Glutamatergic neuron (in vitro differentiated cells): ENCODE measurements around the gene SNAP47. TPM values are rescaled to one million over a fixed set of nuclear protein-coding genes. Genes with fewer than 3 reads are reported as not detected.

Source experiments
- DNase-seq: peaks from one replicate; pipeline ENCODE4 v3.0.0; 2022
- H3K27ac Mint-ChIP-seq: one replicate; pipeline ENCODE4 v1.8.0; 2020; ENCODE audit warnings: mild to moderate bottlenecking, mixed read lengths, inconsistent platforms; ENCODE audit not compliant: unreplicated experiment
- H3K27me3 Mint-ChIP-seq: one replicate; pipeline ENCODE4 v1.8.0; 2020; ENCODE audit warnings: mild to moderate bottlenecking, moderate library complexity, mixed read lengths, inconsistent platforms; ENCODE audit not compliant: unreplicated experiment
- H3K36me3 Mint-ChIP-seq: one replicate; pipeline ENCODE4 v1.8.0; 2020; ENCODE audit warnings: mild to moderate bottlenecking, mixed read lengths, inconsistent platforms; ENCODE audit not compliant: unreplicated experiment
- H3K4me1 Mint-ChIP-seq: one replicate; pipeline ENCODE4 v1.8.0; 2020; ENCODE audit warnings: mild to moderate bottlenecking, low read depth, mixed read lengths, inconsistent platforms; ENCODE audit not compliant: unreplicated experiment
- H3K4me3 Mint-ChIP-seq: one replicate; pipeline ENCODE4 v1.8.0; 2020; ENCODE audit warnings: mild to moderate bottlenecking, mixed read lengths, inconsistent platforms; ENCODE audit not compliant: unreplicated experiment
- H3K9me3 Mint-ChIP-seq: one replicate; pipeline ENCODE4 v1.8.0; 2020; ENCODE audit warnings: mild to moderate bottlenecking, moderate library complexity, mixed read lengths, inconsistent platforms; ENCODE audit not compliant: unreplicated experiment
- total RNA-seq: library from RNA; stranded (reverse); fragmentation: NEBNext Ultra II Directional; extraction: Animal tissue kit (Norgen Biotek cat#: 25700); gene quantifications from one replicate; pipeline ENCODE4 v1.2.1, GENCODE V29; 2021; ENCODE audit not compliant: unreplicated experiment
- TF ChIP-seq, protein P1 (sequence below): fragments of 200-600 bp; sonication (generic); IDR thresholded peaks from one replicate; pipeline ENCODE4 v1.5.0; 2021; ENCODE audit not compliant: partially characterized antibody, unreplicated experiment

SNAP47 gene
- total RNA-seq, 1 donor from 2014 or later, result 34.0 TPM

DNA sequence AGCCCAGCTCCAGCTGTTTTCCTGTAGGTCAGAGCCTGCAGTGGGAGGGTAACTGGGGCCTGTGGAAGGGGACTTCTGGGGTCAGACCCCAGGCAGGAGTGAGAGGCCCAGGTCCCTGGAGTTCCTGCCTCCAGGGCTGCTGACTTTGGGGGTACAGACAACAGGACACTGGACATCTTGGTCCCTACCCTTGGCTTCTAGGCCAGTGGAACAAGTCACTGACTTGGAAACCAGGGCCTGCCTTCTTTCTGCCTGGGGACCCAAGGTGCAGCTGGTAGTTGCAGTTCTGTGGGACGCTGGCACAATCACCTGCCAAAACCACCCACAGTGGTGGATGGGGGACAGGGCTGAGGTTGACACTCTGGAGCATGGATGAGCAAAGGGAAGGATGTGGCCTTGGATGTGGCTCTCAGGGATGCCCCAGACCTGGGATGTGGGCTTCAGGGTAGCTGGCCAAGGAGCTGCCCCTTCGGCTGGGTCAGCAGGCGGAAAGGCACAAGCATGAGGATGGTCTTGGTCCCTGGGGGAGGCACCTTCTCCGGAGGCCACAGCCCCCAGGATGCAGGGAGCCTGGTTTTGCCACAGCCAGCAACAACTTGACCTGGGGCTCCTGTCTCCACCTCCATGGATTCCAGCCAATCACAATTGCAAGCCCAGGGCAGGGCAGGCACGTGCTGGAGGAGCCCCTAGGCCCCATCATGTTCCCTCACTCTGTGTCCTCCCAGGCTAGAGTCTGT is 5.9 kb upstream of the SNAP47 start:
- DNase-seq, result no peak
- peak overlapping the region; percentile 72 for H3K27ac Mint-ChIP-seq
- peaks cover 2% of the 10 kb centered on the region for H3K36me3 Mint-ChIP-seq
- TF ChIP-seq, protein P1, sequence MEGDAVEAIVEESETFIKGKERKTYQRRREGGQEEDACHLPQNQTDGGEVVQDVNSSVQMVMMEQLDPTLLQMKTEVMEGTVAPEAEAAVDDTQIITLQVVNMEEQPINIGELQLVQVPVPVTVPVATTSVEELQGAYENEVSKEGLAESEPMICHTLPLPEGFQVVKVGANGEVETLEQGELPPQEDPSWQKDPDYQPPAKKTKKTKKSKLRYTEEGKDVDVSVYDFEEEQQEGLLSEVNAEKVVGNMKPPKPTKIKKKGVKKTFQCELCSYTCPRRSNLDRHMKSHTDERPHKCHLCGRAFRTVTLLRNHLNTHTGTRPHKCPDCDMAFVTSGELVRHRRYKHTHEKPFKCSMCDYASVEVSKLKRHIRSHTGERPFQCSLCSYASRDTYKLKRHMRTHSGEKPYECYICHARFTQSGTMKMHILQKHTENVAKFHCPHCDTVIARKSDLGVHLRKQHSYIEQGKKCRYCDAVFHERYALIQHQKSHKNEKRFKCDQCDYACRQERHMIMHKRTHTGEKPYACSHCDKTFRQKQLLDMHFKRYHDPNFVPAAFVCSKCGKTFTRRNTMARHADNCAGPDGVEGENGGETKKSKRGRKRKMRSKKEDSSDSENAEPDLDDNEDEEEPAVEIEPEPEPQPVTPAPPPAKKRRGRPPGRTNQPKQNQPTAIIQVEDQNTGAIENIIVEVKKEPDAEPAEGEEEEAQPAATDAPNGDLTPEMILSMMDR, result no peak
- H3K4me1 Mint-ChIP-seq, result peaks cover 9% of the 10 kb centered on the region
- peaks cover 10% of the 10 kb centered on the region for H3K27me3 Mint-ChIP-seq
- peak overlapping the region; percentile 74 for H3K4me3 Mint-ChIP-seq
- peaks cover 4% of the 10 kb centered on the region for H3K9me3 Mint-ChIP-seq

DNA sequence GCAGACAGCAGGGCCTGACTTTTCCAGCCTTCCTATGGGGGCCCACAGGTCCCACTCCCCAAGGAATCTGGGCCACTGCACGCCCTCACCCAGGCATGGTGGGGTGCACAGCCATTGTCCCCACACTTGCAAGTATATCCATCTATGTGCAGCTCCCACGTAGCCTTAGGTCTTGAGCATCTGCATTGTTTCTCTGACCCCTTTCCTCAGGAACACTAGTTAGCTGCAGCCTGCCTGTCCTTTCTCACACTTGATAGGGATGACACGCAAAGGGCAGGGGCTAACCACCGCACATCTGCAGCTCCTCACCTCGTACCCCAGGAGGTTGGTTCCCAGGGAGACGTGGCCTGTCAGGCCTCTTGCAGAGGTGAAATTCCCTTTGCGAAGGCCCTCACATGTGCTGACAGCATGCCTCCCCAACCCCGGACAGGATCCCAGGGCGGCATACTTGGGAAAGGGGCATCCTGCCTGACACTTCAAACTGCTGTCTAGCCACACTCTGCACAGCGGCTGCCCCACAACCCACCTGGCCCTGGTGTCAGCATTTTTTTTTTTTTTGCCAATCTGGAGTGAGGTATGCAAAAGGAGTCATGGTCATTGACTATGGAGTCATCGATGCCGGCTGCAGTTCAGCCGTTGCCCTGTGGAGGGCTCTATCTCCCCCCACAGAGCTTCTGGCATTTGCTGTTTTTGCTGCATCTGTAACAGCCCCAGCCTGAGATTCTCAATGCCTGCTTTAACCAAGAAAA is 5.2 kb upstream of the SNAP47 start:
- Mint-ChIP-seq H3K9me3 (peaks cover 8% of the 10 kb centered on the region), H3K36me3 (peaks cover 6% of the 10 kb centered on the region), H3K27me3 (peaks cover 10% of the 10 kb centered on the region), H3K4me3 (peak overlapping the region; percentile 20), H3K27ac (peak overlapping the region; percentile 72), H3K4me1 (peaks cover 8% of the 10 kb centered on the region)
- TF ChIP-seq, protein P1, result peak; percentile 77
- DNase-seq, result peak; percentile 81

- Mint-ChIP-seq H3K36me3 (peaks cover 6% of the 10 kb centered on the region), H3K4me1 (peaks cover 7% of the 10 kb centered on the region), H3K27ac (peak overlapping the region; percentile 72), H3K9me3 (peaks cover 8% of the 10 kb centered on the region), H3K4me3 (peak overlapping the region; percentile 25), H3K27me3 (peaks cover 10% of the 10 kb centered on the region)
- TF ChIP-seq, protein P1, result peak; percentile 40
- no peak for DNase-seq
Measured at GRCh38 chr1:227730630-227731151, 4.5 kb upstream of the SNAP47 start.

GRCh38 chr1:227731241-227731677 is 4.0 kb upstream of the SNAP47 start:
- Mint-ChIP-seq H3K4me1 (peaks cover 7% of the 10 kb centered on the region), H3K27me3 (peaks cover 12% of the 10 kb centered on the region), H3K4me3 (peak overlapping the region; percentile 25), H3K9me3 (peaks cover 8% of the 10 kb centered on the region), H3K27ac (no peak overlapping the region), H3K36me3 (peaks cover 6% of the 10 kb centered on the region)
- TF ChIP-seq, protein P1, result no peak
- DNase-seq, result no peak
